Kidney epithelial cell (primary cell): ENCODE data around the gene WDHD1. TPM values are rescaled to one million over a fixed set of nuclear protein-coding genes. Genes with fewer than 3 reads are reported as not detected.

Experiments
- DNase-seq: peaks from one replicate; pipeline ENCODE4 v3.0.0-alpha.2; 2010; ENCODE audit warnings: low read depth
- H3K27me3 ChIP-seq: 2 replicates; pipeline ENCODE4 v1.6.0; 2011; ENCODE audit warnings: low read length; ENCODE audit not compliant: control insufficient read depth, insufficient read depth
- H3K36me3 ChIP-seq: 2 replicates; pipeline ENCODE4 v1.5.1; 2011; ENCODE audit warnings: low read length; ENCODE audit not compliant: control insufficient read depth, insufficient read depth
- H3K4me3 ChIP-seq: 2 replicates; pipeline ENCODE4 v1.5.1; 2011; ENCODE audit warnings: low read depth, mild to moderate bottlenecking, control low read depth, low read length
- total RNA-seq: library from RNA; depleted of rRNA; stranded (reverse); fragments of >200 nt; gene quantifications from 2 replicates; pipeline ENCODE4 v1.2.3, GENCODE V29; 2015
- TF ChIP-seq, protein P1 (sequence below): IDR thresholded peaks from 2 replicates; pipeline ENCODE4 v1.5.1; 2011; ENCODE audit warnings: mild to moderate bottlenecking, moderate library complexity, low read length, control low read depth, inconsistent platforms; ENCODE audit not compliant: insufficient read depth, poor library complexity, severe bottlenecking

Gene WDHD1
- total RNA-seq, 1 donor from 2014 or later, result 8.0 TPM

DNA sequence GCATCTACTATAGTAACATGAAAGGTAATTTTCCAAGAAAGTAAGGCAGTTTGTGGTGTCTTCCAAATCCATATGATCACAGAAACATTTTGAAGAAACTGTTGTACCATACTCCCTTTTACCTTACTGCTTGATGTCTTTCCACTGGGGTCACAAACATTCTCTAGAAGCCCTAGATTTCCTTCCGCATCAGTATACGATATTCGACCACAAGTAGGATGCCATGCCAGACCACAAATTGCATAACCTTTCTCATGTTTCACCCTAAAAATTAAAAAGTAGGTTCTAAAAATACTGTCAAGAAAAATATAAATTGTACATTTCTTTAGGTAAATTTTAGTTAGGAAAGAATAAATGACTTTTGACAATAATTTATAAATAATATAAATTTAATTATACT lies 26.5 kb downstream of the WDHD1 start:
- DNase-seq, result no peak
- TF ChIP-seq, protein P1, sequence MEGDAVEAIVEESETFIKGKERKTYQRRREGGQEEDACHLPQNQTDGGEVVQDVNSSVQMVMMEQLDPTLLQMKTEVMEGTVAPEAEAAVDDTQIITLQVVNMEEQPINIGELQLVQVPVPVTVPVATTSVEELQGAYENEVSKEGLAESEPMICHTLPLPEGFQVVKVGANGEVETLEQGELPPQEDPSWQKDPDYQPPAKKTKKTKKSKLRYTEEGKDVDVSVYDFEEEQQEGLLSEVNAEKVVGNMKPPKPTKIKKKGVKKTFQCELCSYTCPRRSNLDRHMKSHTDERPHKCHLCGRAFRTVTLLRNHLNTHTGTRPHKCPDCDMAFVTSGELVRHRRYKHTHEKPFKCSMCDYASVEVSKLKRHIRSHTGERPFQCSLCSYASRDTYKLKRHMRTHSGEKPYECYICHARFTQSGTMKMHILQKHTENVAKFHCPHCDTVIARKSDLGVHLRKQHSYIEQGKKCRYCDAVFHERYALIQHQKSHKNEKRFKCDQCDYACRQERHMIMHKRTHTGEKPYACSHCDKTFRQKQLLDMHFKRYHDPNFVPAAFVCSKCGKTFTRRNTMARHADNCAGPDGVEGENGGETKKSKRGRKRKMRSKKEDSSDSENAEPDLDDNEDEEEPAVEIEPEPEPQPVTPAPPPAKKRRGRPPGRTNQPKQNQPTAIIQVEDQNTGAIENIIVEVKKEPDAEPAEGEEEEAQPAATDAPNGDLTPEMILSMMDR, result no peak
- no peak overlapping the region for H3K4me3 ChIP-seq
- no peaks in the 10 kb centered on the region for H3K36me3 ChIP-seq
- no peaks in the 10 kb centered on the region for H3K27me3 ChIP-seq

GRCh38 chr14:54985156-54985555 lies 41.7 kb downstream of the WDHD1 start:
- DNase-seq, result no peak
- Histone ChIP-seq H3K4me3 (no peak overlapping the region), H3K36me3 (no peaks in the 10 kb centered on the region), H3K27me3 (no peaks in the 10 kb centered on the region)
- TF ChIP-seq, protein P1, result no peak

DNA sequence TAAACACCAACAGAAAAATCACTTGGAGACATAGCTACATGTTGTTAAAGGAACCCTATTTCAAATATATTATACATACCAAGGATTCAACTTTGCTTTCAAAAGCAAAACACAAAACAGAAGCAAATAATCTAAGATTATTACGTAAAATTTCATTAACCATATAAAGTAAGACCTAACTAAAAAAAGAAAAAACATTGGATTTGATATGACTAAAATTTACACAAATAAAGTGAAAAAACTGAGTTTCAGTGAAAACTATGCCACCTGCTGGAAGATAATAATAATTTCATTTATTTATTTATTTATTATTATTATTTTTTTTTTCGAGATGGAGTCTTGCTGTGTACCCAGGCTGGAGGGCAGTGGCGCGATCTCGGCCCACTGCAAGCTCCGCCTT lies 45.2 kb downstream of the WDHD1 start:
- TF ChIP-seq, protein P1, result no peak
- DNase-seq, result no peak
- Histone ChIP-seq H3K27me3 (no peaks in the 10 kb centered on the region), H3K36me3 (no peaks in the 10 kb centered on the region), H3K4me3 (no peak overlapping the region)

GRCh38 chr14:54979039-54979438 lies 47.9 kb downstream of the WDHD1 start:
- Histone ChIP-seq H3K27me3 (no peaks in the 10 kb centered on the region), H3K36me3 (no peaks in the 10 kb centered on the region), H3K4me3 (no peak overlapping the region)
- no peak for DNase-seq
- TF ChIP-seq, protein P1, result no peak

DNA sequence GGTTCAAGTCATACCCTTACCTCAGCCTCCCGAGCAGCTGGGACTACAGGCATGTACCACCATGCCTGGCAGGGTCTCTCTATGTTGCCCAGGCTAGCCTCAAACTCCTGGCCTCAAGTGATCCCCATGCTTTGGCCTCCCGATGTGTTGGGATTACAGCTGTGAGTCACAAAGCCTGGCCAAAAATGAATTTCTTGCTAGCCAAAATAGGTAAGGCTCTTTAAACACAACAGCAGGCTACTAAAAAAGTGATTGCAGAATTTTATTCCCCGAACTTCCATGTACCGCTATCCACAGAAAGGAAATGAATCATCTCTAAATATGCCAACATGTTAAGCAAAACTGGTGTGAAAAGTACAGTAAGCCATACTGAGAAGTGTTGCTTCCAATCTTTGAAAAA lies 50.6 kb downstream of the WDHD1 start:
- TF ChIP-seq, protein P1, result no peak
- Histone ChIP-seq H3K27me3 (no peaks in the 10 kb centered on the region), H3K4me3 (no peak overlapping the region), H3K36me3 (no peaks in the 10 kb centered on the region)
- DNase-seq, result peak; percentile 4

GRCh38 chr14:54975856-54976255 lies 51.0 kb downstream of the WDHD1 start:
- DNase-seq, result no peak
- TF ChIP-seq, protein P1, result no peak
- no peaks in the 10 kb centered on the region for H3K36me3 ChIP-seq

More at GRCh38 chr14:54975856-54976255, 51.0 kb downstream of the WDHD1 start:
- Histone ChIP-seq H3K27me3 (no peaks in the 10 kb centered on the region), H3K4me3 (no peak overlapping the region)
